ENCODE data around the gene BRS3.
"Not testable (repeated sequence)": the region's sequence is repeated elsewhere in the genome, so short reads cannot be mapped to it uniquely, and the experiment has no call there.

The BRS3 gene

DNA sequence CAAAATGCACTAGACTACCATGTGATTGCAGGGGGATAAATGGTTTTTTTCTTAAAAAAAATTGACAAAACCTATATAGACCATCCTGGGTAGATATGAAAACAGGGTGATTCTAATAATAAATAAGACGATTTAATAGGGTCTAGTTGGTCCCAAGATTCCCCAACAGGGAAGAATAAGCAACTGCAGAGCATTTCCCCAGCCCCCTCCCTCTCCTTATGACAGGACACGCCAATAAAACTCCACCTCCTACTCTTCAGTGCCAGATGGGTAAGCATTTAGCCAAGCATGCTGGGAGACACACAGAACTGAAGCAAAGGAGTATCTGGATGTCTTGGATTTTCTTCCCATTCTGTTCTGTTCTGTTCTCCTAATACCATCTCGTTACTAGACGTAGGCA is at the start of gene BRS3:
TSS of gene BRS3 (plus strand) at position 301 of the 400 bp plus-strand sequence. CDS start 168 bp downstream, outside the sequence.
- DNase-seq (ENCODE audit: low spot score), result no peak

DNA sequence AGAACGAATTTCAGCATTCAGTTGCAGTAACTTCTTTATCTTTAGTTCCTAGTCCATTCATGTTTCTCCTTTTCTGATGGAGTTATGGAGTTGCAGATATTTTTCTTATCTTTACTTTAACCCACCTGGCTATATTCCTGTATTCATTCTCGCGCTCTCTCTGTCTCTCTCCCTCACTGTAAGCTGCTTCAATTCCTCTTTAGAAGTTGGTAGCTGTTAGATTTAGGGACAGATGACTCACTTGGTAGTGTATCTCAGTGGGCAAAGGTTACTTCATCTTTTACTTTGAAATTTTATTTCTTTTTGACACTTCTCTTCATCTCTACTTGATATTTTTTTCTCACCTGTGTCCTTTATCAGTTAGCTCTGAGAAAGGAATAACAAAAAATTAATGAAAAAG is 49.6 kb upstream of the BRS3 start:
- DNase-seq (ENCODE audit: low spot score), result no peak

DNA sequence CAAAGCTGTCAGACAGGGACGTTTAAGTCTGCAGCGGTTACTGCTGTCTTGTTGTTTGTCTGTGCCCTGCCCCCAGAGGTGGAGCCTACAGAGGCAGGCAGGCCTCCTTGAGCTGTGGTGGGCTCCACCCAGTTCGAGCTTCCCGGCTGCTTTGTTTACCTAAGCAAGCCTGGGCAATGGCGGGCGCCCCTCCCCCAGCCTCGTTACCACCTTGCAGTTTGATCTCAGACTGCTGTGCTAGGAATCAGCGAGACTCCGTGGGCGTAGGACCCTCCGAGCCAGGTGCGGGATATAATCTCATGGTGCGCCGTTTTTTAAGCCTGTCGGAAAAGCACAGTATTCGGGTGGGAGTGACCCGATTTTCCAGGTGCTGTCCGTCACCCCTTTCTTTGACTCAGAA is 42.1 kb upstream of the BRS3 start:
- not testable (repeated sequence) for DNase-seq (ENCODE audit: low spot score)

DNA sequence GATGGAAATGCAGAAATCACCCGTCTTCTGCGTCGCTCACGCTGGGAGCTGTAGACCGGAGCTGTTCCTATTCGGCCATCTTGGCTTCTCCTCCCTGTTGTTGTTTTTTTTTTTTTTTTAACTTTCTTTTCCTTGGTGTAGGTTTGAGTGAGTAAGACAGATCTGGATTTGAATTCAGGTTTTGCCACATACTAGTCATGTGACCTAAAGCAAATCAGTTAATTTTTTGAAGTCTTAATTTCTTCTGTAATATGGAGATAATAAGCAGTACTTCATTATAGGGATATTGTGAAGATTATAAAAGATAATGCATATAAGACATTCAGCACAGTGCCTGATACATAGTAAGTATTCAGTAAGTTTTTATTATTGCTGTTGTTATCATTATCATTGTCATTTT is 41.5 kb upstream of the BRS3 start:
- DNase-seq (ENCODE audit: low spot score), result no peak

DNA sequence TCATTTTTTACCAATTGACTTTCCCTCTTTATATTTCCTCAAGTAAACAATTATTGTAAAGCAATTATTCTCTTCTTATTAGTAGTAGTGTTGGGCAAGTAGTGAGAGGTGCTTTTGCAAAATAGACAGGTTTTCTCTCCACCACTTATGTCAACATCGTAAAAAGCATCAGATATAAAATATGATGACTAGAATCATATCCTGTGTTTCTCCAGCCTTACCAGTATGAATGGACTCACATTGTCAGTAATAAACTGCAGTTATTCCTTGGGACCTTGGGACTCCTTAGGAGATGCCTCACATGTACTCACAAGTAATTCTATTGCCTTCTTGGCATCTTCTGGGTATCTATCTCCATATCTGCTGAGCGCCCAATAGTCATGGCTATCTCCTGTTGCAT is 40.4 kb upstream of the BRS3 start:
- DNase-seq (ENCODE audit: low spot score), result no peak

DNA sequence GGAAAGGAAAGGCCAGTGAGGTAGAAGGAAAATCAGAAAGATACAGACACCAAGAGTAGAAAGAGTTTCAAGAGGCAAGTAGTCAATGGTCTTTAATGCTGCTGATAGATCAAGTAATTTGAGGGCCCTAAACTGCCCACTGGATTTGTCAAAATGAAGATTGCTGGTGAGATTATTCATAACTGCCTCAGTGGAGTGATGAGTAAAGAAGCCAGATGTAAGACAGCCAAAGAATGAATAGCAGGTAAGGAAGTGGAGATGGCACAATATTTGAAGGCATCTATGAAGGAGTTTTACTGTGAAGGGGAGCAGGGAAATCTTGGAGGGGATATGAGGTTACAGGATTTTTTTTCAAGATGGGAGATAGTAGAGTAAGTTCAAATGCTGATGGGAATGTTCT is 39.8 kb upstream of the BRS3 start:
- no peak for DNase-seq (ENCODE audit: low spot score)

DNA sequence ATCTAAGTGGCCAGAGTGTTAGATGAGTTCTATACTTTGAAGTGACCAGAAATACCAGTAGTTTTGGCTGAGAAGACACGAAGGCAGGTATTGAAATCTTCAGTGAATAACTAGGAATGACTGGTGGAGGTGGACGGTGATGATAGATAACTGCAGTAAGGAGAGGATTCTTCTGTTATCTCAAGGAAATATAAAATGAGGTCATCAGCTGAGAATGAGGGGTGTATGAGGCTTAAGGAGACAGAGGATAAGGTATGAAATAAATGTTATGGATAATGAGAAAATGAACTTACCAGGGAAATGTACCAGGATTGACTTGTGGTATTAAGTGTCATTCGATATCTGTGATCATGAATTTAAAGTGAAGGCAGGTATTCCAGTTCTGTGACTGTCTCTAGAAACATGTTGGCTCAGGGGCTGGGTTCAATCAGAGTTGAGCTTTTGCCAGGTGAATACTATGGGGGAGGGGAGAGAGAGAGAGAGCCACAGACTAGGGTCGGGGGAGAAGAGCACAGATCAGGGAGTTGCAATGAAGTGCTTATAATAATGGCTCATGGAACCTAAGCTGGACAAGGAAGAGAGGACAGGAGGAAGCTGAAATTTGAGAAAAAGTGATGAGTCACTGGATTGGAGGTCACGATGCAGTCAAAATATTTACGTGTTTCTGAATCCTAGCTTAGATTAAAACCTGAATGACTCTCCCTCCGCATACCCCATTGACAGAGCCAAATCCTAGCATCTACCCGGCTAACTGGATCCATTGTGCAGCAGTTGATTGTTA is 37.5 kb upstream of the BRS3 start:
- no peak for DNase-seq (ENCODE audit: low spot score)

DNA sequence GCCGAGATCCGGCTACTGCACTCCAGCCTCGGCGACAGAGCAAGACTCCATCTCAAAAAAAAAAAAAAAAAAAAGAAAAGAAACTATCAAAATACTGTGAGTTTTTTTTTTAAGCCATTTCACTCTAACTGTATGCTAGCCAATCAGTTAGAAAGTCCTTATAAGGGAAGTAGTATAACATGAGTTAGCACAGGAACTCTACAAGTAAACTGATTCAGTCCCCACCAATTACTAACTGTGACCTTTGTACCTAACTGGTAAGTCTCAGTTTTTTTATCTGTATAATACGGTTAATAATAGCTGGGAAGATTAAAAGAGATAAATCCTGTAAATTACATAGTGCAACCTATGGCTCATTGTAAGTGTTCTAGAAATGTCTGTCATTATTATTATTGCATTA is 35.1 kb upstream of the BRS3 start:
- no peak for DNase-seq (ENCODE audit: low spot score)

DNA sequence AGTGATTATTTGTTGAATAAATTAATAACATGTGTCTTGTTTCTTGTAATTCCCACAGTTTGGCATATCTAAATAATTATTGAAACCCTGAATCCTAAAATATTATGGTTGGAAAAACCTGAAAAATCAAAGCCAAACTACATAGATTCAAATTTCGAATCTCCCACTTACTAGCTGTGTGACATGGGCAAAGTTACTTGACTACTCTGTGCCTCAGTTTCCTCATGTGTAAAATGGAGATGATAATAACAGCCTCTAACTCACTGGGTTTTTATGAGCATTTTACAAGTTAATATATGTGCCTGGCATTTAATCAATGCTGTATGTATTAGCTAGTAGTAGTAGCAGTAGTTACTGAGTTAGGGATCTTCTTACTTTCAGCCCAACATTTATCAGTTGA is 34.6 kb upstream of the BRS3 start:
- DNase-seq (ENCODE audit: low spot score), result no peak

DNA sequence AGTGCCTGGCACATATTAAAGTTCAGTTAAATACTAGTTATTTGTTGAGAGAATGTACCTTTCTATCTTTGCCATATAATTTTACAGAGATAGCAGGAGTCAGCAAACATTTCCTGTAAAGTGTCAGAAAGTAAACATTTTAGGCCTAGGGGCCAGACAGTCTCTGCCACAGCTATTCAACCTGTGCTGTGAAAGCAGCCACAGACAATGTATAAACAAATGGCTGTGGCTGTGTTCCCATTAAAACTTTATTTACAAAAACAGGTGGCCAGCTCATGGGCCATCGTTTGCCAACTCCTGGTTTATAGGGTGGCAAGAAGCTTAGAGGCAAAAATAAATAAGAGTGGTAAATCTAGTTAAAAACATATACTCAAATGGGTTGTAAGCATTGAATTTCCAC is 34.0 kb upstream of the BRS3 start:
- DNase-seq (ENCODE audit: low spot score), result no peak

DNA sequence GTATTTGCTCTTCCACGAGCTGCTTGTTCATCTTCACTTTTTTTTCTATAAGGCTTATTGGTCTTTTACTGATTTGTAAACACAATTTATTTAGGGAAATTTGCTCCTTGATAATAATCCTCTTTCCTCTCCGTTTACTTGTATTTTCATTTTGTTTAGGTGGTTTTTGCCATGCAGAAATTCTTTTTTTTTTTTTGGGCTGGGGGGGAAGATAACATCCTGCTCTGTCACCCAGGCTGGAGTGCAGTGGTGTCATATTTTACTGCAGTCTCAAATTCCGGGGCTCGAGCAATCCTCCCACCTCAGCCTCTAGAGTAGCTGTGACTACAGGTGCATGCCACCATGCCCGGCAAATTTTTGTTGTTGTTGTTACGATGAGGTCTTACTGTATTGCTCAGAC is 31.6 kb upstream of the BRS3 start:
- no peak for DNase-seq (ENCODE audit: low spot score)

DNA sequence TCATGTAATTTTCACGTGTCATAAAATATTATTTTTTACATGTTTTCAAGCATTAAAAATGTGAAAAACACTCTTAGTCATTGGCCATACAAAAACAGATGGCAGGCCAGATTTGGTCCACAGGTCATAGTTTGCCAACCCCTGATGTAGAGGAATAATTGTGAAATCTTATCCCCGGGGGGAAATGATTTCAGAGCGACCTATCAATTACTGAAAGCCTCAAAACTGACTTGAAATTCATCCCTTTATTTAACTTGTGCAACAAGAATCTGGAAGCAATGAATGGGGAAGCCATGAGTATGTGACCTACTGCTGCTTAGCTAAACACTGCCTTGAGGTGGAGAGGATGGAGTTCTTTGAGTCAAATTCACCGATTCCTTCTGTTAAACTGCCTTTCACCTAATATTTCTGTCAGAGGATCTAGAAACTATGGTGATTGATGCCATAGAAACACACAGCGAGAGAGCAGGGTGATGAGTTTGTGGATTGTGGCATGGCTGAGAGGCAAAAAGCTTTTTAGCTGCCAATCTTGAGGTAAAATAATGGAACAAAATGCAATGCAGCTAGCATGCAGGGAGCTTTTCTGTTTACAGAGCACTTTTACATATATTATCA is 30.3 kb upstream of the BRS3 start:
- no peak for DNase-seq (ENCODE audit: low spot score)

DNA sequence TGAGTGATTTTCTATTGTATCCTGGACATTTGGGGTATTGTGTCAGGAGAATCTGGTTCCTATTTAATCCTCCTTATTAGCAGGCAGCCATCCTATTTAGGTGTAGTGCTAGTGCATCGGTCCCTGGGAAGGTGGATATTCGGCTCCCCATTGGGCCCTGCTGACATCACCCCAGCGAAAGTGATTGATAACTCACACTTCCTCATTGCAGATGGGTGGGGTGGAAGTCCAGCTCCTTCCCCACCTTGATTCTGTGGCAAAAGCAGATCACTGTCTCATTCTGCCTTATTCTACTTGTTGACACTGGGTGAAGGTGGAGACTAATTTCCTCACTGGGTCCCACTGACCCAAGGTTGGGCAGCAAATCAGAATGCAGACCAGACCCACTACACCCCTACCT is 23.2 kb upstream of the BRS3 start:
- DNase-seq (ENCODE audit: low spot score), result no peak

DNA sequence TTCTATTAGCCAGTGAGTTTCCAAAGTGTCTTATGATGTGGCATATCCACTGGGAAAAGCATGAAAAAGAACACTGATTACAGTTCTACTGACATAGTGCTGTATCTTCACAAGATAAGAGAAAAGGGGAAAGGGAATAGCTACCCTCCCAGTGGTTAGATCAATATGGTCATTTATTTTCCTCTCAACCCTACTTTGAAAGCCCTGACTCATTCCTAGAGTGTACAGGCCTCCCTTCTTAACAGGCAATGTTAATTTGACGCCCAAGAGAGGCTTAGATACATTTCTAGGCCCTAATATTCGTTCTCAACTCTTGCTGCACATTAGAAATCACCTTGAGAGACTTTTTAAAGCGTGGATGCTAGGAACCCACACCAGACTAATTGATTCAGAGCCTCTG is 20.4 kb upstream of the BRS3 start:
- DNase-seq (ENCODE audit: low spot score), result no peak

DNA sequence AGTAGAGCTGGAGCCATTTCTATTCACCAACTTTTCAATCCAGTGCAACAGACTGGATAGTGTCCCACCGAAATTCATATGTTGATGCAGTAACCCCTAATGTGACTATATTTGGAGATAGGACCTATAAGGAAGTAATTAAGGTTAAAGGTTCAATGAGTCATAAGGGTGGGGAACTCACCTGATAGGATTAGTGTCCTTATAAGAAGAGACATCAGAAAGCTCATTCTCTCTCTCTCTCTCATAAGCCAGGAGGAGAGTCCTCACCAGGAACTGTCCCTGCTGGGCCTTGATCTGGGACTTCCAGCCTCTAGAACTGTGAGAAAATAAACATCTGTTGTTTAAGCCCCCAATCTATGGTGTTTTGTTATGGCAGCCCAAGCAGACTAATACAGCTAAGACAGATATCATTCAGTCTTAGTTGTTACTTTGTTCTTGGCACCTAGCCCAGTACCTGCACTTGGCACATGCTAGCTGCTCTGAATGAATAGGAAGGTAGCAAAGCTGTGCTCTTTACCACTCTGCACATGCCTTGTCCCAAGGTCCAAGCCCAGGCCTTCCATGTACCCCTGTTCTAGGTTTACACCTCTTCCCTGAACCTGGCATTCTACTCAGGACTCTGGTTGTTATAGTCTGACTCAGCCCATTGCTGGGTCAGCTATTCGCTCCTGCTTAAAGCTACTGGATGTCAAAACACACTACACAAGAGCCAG is 19.2 kb upstream of the BRS3 start:
- no peak for DNase-seq (ENCODE audit: low spot score)

DNA sequence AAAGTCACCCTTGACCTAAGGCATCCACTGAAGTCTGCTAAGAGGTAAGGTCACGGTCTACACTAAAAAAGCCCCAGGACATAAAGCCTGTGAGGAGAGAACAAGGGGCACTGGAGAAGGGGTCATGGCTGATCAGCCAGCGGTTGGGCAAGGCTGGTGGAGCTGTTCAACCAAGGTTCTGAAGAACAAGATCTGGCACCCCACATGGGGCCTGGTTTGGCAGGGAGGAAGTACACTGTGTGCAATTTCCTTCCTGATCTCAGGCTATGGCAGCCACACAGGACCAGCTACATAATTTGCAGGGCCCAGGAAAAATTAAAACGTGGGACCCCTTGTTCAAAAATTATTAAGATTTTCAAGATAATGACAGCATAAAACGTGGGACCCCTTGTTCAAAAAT is 14.1 kb upstream of the BRS3 start:
- no peak for DNase-seq (ENCODE audit: low spot score)

DNA sequence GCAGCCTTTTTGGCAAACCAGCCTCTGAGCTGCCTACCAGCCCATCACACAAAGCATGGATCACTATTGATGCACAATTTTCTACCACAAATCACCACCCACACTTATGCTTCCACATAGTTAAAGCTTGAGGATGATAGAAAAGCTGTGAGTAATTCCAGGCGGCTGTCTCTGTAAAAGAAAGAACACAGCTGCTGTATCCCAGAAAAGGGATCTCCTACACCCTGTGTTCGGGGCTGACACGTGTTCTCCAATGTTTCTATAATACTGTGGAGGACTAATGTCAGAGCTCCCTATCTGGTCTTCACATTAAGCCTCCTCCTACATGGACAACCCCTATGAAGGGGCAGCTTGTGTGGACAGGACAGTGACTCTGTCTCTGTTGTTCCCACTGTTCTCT is 12.5 kb upstream of the BRS3 start:
- no peak for DNase-seq (ENCODE audit: low spot score)

DNA sequence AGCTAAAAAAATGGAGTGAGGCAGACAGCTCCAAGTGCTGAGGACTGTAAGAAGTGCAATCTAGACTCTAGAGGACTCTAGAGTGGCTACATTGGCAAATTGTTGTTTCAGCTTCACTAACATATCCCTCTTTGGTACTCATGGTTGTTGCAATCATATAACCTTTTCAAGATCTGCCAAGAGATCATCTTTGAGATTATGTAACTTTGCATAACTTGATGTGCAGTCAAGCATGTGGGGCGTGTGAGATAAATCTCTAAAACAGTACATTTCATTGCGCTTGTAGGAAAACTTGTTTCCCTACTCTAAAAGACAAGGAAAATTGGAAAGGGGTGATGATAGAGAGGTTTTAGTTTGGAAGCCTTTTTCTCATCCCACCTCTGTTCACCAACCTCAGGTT is 11.2 kb upstream of the BRS3 start:
- no peak for DNase-seq (ENCODE audit: low spot score)

DNA sequence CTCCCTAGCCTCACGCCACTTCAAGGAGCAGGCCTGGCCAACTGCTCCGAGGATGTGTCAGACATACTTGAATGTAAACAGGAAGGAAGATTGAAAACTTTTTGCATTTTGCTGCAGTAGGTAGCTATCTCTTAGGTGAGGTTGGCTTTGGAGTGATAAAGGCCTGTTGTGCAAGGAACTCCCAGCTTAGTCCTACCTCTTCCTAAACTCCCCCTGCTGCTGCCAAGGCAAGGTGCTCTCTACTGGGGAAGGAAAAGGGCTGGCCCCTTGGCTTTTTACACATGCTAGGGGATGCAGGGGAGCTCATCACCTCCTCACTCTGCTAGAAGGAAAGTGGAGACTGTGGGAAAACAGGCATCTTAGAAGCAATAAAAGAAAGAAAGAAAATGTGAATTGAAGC is 10.7 kb upstream of the BRS3 start:
- DNase-seq (ENCODE audit: low spot score), result no peak

DNA sequence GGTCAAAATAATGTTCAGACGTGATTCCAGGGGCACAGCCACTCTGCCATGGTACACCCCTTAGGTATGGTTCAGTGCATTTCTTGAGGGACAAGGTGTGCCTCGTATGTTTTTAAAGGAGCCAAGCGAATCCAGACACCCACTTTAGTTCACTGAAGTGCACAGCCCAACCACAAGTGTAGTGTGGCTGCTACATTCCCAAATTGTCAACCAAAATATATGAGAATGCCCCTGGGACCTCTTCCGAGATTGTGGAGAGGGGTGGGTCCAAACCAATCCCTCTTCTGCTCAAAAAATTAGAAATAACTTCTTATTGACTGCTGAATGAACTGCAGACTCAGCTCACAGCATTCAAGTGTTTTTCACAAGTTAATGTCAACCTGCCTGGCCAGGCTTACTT is 7.4 kb upstream of the BRS3 start:
- DNase-seq (ENCODE audit: low spot score), result no peak

DNA sequence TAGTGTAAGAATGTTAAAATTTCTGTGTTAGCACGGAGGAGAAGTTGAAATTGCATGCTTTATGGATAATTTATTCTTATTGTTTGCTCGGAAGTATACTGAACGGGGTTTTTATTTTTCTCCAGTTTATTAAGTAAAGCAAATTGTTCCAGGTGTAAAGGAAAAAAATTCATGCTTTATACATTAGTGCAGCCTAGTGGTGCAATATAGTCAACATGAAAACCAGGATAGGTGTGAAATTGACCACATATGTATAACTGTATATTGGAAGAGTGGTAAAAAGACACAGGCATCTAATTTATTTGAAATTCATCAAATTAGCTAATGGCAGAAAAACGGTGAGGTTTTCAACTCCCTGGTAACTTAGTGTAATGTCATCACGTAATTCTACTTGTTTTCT is 959 bp downstream of the BRS3 start:
- no peak for DNase-seq (ENCODE audit: low spot score)

DNA sequence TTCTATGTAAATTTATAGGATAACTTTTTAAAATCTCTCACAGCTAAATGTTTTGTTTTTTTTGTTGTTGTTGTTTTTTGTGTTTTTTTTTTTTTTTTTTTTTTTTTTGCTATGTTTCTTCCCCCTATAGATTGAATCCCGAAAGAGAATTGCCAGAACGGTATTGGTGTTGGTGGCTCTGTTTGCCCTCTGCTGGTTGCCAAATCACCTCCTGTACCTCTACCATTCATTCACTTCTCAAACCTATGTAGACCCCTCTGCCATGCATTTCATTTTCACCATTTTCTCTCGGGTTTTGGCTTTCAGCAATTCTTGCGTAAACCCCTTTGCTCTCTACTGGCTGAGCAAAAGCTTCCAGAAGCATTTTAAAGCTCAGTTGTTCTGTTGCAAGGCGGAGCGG is 4.1 kb downstream of the BRS3 start:
- no peak for DNase-seq (ENCODE audit: low spot score)

DNA sequence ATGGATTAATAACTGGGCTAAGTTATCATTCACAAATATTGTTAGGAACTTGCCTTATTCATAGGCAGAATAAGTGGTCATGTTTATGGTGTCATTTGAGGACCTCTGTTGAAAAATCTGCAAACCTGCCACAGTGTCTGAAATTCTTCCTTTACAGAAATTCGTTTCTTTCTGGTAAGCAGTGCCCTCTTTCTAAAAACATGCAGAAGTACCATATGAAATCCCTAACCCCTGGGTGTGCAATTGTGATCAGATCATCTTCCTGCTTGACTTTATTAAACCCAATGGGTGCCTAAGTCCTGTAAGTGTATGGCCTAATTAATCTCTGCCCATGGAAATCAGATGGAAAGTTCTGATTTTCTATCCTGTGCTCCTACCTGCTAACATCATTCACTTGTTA is 5.3 kb downstream of the BRS3 start:
- DNase-seq (ENCODE audit: low spot score), result no peak

Measured in pons (tissue), 1 donor.